Stimulated activated CD8-positive, alpha-beta memory T cell treated with anti-CD3 and anti-CD28 coated beads, Interleukin-4, amount 100 ng/mL, for 4 hours (primary cell): ENCODE results near the gene KNDC1.
"Not testable (repeated sequence)": the region's sequence is repeated elsewhere in the genome, so short reads cannot be mapped to it uniquely, and the experiment has no call there.

Source experiments
- DNase-seq, 2 donors: peaks; one replicate each; pipeline ENCODE4 v3.0.0-alpha.2; 2020; ENCODE audit warnings: low read depth in 2 of 2, low spot score in 1 of 2

The KNDC1 gene

DNA sequence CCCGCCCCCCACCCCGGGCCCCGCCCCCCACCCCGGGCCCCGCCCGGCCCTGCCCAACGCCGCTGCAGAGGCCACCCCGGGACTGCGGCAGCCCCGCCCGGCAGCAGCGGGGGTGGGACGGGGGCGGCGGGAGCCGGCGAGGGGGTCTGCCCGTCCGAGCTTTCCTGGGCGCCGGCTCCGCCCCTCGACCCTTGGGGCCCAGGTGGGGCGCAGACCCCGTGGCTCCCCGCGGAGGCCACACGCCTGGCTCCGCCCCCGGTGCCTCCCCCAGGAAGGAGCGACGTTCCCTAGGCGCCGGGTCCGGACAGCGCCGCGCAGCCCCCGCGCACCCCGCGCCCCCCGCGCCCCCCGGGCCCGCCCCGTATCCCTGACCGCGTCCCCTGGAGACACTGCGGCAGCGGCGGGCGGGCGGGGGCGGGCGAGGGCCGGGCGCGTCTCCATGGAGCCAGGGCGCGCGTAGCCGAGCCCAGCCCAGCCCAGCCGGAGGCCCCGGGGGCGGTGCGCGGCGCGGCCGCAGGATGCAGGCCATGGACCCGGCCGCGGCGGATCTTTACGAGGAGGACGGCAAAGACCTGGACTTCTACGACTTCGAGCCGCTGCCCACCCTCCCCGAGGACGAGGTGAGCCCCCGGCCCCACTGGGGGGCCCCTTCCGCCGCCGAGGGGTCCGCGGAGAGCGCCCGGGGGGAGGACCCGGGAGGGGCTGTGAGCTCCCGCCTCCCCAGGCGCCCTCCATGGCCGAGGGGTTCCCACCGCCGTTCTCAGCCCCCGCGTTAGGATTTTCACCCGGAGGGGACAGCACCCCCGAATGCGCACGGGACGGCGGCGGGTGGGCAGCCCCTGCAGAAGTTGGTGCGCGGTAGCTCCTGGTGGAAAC is at the start of gene KNDC1:
TSS of gene KNDC1 (plus strand) at position 270 of the 876 bp plus-strand sequence. CDS start at position 519, 249 bp downstream.
- DNase-seq: no peak

GRCh38 chr10:133110609-133111275 is 49.3 kb upstream of the KNDC1 start:
- DNase-seq: no peak

- DNase-seq: not testable (repeated sequence)
Measured at GRCh38 chr10:133111640-133112039, 48.4 kb upstream of the KNDC1 start.

DNA sequence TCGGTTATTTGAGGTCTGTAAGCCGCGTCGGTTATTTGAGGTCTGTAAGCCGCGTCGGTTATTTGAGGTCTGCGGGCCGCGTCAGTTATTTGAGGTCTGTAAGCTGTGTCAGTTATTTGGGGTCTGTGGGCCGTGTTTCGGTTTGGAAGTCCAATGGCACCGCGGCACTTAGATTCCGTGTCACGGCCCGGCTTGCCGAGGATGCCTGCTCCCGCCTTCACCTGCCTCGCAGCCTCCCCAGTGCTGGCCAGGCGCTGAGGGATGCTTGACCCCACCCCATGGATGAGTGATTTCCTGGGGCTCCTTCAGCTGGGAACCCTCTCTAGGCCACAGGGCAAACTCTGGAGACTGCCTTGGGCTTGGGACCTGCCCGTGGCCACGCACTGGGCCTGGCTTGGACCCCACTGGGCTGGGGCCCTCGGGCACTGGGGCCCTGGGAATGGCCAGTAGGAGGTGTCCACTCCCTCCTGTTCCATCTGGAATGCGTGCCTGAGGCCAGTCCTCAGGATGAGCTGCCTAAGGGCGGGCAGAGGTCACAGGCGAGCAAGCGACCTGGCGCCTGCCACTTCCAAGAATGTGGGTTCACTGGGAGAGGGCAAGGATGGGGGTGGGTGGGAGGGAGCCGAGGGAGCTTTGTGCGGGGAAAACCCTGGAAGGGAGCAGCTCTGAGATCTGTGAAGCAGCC is 46.7 kb upstream of the KNDC1 start:
- DNase-seq: no peak

GRCh38 chr10:133113847-133114246 is 46.2 kb upstream of the KNDC1 start:
- DNase-seq: no peak

DNA sequence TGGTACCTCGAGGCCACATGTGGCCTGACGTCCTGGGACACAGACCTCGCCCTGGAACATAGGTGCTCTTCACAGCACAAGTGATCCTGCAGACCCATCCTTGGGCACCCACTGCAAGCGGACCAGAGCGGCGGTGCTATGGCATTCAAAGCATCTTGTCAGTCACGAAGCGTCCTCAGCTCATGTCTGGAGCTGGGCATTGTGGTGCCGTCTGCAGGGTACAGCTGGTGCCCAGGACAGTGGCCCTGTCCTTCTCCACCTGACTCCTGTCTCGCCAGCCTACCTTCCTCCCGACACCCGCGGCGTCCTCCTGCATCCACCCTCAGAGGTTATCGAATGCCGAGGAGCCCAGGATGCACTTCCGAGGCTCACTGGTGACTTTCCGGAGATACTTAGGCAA is 45.8 kb upstream of the KNDC1 start:
- DNase-seq: no peak

DNA sequence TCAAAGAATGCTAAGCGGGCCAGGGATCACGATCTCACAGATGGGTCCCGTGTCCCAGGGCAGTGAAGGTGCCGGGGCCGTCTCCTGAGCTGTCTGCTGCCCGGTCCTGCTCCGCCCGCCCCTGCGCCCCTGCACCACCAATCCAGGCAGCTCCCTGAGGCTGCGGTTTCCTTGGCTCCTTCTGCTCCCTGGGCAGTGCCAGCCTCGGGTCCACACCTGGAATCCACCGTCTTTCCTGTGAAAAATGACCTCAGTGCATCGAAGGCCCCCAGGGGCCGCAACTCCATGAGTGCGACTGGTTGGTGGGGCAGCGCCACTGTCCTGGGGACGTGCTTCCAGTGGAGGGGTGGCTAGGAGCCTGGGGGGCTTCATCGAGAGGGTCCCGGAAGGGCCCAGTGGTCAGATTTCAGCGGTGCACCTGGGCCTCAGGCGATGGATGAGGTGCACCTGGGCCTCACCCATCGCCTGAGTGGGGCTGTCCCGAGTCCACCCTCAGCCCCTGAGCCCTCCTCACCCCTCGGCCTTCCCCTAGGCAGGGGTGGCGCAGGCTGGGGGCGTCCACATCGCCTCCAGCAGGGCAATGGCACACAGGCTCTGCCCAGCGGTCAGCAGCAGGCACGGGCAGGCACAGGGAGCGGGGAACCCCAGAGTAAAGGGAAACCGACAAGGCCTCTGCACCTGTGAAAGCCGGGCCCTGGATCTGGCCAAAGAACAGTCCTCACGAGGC is 45.1 kb upstream of the KNDC1 start:
- no peak for DNase-seq

GRCh38 chr10:133115453-133115842 is 44.6 kb upstream of the KNDC1 start:
- no peak for DNase-seq

GRCh38 chr10:133115976-133116375 is 44.0 kb upstream of the KNDC1 start:
- DNase-seq: no peak

DNA sequence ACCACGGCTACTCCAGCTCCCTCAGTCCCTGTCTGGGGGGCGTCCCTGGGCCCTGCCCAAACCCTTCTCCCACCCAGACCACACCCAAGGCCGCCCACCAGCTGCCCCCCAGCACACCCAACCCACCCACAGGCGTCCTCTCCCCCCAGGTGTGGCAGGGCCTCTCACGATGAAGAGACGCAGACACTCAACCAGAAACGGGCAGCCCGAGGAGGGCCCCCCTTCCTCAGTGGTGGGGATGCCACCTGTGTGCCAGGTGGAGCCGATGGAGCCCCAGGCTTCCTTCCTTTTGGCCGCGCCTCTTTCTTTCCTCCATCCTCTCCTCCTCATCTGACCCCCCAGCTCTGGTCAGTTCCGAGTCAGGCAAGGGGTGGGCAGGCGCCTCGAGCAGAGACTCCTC is 43.6 kb upstream of the KNDC1 start:
- DNase-seq: no peak

DNA sequence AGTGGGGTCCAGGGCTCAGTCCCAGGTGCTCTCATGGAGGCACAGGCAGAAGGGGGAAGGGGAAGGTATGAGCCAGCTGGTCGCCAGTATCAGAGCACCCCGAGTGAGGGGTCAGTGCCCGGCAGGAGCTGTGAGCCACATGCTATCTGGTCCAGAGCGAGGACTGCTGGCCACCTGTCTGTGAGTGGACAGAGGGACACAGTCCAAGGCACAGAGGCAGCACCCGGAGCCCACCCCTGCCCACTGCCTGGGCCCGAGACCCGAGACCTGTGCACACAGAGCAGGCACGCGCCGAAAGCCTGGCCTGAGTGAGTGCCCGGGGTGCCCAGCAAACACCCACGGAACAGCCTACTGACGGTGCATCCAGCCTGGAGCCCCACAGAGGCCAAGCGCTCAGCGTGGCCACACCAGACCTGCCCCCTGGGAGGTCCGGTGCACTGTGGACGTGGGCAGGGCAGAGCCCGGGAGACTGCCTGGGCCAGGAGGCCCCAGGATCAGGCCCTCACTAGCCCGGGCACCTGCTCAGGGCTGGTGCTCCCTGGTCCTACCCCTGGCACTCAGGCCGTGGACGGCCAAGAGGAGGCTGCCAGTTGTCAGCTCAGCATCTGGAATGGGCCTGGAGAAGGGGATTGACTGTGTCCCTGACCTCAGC is 42.9 kb upstream of the KNDC1 start:
- no peak for DNase-seq

DNA sequence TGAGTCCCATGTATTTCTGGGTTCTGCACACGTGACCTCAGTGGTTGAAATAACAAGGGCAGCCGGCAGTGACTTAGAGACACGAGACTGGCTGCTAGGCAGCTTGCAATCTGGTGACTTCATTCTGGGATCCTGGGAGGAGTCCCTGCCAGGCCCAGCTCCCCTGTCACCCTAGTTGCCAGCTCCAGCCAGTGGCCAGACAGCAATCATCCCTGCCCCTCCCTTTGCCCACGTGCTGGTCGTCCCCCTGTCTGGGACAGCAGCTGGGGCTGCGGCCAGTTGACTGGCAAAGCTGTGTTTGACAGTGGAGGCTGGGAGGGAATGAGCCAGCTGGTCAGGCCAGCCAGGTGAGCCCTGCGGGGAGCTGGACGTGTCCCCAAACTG is 42.3 kb upstream of the KNDC1 start:
- DNase-seq: no peak

- no peak for DNase-seq
Measured at GRCh38 chr10:133121479-133121878, 38.5 kb upstream of the KNDC1 start.

- DNase-seq: no peak
Measured at GRCh38 chr10:133122171-133122935, 37.7 kb upstream of the KNDC1 start.

DNA sequence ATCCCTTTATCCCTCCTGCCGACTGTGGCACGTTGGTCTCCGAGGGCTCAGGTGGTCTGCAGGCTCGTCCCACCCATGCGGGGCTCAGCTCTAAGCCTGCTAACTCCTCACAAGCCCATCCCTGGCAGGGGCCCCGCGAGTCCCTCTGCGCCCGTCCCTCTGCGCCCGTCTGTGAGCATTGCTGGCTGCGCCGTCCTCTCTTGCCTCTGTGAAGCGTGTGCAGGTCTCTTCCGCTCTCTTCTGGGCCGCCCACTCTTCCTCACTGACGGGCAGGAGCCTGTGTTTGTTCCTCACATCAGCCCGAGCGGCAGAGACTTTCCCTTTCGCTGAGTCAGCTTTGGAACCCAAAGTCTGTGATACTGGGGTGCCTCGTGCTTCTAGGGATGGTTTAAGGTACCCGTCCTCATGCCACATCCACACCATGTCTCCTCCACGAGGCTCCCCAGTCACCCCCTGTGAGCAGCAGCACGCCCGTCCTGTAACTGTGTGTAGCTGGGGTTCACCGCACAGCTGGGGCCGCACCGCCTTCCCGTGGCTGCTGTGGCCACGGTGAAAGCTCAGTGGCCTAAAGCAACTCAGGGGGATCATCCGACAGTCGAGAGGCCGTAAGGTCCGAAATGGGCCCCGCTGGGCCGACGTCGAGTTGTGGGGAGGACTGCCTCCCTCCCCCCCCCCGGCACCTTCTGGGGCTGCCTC is 36.8 kb upstream of the KNDC1 start:
- no peak for DNase-seq

DNA sequence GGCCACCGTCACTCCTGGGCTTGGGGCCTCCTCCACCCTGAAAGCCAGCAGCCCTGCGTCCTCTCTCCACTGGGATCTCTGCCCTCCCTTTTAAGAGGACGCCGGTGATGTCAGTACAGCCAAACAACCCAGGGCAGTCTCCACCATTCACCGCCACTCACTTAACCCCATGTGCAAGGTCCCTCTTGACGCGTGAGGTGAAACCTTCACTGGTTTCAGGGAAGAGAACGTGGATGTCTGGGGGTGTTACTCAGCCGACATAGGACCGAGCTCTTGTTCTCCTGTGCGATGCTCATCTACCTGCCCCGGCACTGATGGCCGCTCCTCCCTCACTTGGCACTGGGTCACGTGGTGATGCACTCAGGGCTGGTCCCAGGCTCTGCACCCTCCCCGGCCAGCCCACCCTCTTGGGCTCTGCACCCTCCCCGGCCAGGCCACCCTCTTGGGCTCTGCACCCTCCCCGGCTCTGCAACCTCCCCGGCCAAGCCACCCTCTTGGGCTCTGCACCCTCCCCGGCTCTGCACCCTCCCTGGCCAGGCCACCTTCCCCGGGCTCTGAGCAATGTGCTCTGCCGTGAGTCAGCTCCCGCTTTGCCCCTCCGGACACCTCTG is 36.2 kb upstream of the KNDC1 start:
- no peak for DNase-seq

GRCh38 chr10:133124357-133125211 is 35.4 kb upstream of the KNDC1 start:
- no peak for DNase-seq

- DNase-seq: no peak
Measured at GRCh38 chr10:133125901-133126300, 34.1 kb upstream of the KNDC1 start.
